C4-2B (cell line): ENCODE measurements around the gene ST6GALNAC3.

ENCODE experiments used
- ZFX ChIP-seq: fragments of 450-650 bp; IDR thresholded peaks from 2 replicates; pipeline ENCODE4 v1.6.1; 2017
- TF ChIP-seq, protein P1 (sequence below): fragments of 450-650 bp; conservative IDR thresholded peaks from 2 replicates; pipeline ENCODE4 v1.5.1; 2017; ENCODE audit warnings: mild to moderate bottlenecking

DNA sequence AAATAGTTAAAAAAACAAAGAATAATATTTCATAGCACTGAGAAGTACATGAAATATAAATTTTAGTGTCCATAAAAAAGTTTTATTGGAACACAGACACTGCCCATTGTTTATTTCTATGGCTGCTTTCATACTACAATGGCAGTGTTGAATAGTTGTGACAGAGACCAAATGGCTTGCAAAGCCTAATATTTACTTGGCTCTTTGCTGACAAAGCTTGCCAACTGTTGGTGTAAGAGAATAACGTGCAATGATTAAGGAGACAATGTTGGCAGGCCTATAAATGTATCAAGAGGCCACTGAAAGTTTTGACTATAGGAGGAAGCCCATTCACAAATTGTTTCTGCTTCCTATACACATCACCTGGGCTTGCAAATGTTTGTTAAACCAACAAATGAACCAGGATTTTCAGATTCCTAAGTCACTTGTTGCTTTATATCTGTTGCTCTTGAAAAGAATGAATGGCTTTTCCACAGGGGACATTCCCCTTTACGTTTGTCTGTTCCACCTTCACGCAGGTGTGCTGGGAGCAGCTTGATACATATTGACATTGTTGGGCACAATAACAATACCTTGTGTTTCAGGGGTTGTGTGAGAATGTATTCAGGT is 5.5 kb upstream of the ST6GALNAC3 start:
- TF ChIP-seq, protein P1, sequence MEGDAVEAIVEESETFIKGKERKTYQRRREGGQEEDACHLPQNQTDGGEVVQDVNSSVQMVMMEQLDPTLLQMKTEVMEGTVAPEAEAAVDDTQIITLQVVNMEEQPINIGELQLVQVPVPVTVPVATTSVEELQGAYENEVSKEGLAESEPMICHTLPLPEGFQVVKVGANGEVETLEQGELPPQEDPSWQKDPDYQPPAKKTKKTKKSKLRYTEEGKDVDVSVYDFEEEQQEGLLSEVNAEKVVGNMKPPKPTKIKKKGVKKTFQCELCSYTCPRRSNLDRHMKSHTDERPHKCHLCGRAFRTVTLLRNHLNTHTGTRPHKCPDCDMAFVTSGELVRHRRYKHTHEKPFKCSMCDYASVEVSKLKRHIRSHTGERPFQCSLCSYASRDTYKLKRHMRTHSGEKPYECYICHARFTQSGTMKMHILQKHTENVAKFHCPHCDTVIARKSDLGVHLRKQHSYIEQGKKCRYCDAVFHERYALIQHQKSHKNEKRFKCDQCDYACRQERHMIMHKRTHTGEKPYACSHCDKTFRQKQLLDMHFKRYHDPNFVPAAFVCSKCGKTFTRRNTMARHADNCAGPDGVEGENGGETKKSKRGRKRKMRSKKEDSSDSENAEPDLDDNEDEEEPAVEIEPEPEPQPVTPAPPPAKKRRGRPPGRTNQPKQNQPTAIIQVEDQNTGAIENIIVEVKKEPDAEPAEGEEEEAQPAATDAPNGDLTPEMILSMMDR, result no peak
- TF ChIP-seq ZFX, result no peak
